ENCODE measurements around the gene NELL1.

Gene NELL1

GRCh38 chr11:21534288-21534687 is 864.9 kb downstream of the NELL1 start:
- FAIRE-seq = no peak

GRCh38 chr11:21537980-21538379 is 868.6 kb downstream of the NELL1 start:
- DNase-seq (ENCODE audit: insufficient read length, low spot score) = no peak
- FAIRE-seq = no peak

More at GRCh38 chr11:21534288-21534687, 864.9 kb downstream of the NELL1 start:
- no peak for DNase-seq (ENCODE audit: insufficient read length, low spot score)

- no peak for FAIRE-seq
Observed at GRCh38 chr11:21541187-21541751, 871.9 kb downstream of the NELL1 start.

GRCh38 chr11:21543901-21544300 is 874.5 kb downstream of the NELL1 start:
- no peak for DNase-seq (ENCODE audit: insufficient read length, low spot score)
- FAIRE-seq = no peak

More at GRCh38 chr11:21541187-21541751, 871.9 kb downstream of the NELL1 start:
- no peak for DNase-seq (ENCODE audit: insufficient read length, low spot score)

GRCh38 chr11:21545699-21546098 is 876.3 kb downstream of the NELL1 start:
- DNase-seq (ENCODE audit: insufficient read length, low spot score) (no peak), FAIRE-seq (no peak)

GRCh38 chr11:21546703-21547102 is 877.3 kb downstream of the NELL1 start:
- DNase-seq (ENCODE audit: insufficient read length, low spot score) = no peak
- FAIRE-seq = no peak

- DNase-seq (ENCODE audit: insufficient read length, low spot score) = no peak
- FAIRE-seq = no peak
Observed at GRCh38 chr11:21552911-21553310, 883.5 kb downstream of the NELL1 start.

GRCh38 chr11:21553795-21554194 is 884.4 kb downstream of the NELL1 start:
- FAIRE-seq = no peak

GRCh38 chr11:21554284-21554683 is 884.9 kb downstream of the NELL1 start:
- no peak for DNase-seq (ENCODE audit: insufficient read length, low spot score)
- no peak for FAIRE-seq

More at GRCh38 chr11:21553795-21554194, 884.4 kb downstream of the NELL1 start:
- no peak for DNase-seq (ENCODE audit: insufficient read length, low spot score)

GRCh38 chr11:21556926-21557325 is 887.5 kb downstream of the NELL1 start:
- no peak for DNase-seq (ENCODE audit: insufficient read length, low spot score)
- FAIRE-seq = no peak

GRCh38 chr11:21560466-21560975 is 891.1 kb downstream of the NELL1 start:
- DNase-seq (ENCODE audit: insufficient read length, low spot score) = no peak

GRCh38 chr11:21561581-21561980 is 892.2 kb downstream of the NELL1 start:
- no peak for DNase-seq (ENCODE audit: insufficient read length, low spot score)
- no peak for FAIRE-seq

More at GRCh38 chr11:21560466-21560975, 891.1 kb downstream of the NELL1 start:
- no peak for FAIRE-seq

GRCh38 chr11:21564095-21564494 is 894.7 kb downstream of the NELL1 start:
- no peak for DNase-seq (ENCODE audit: insufficient read length, low spot score)

GRCh38 chr11:21564833-21565682 is 895.7 kb downstream of the NELL1 start:
- DNase-seq (ENCODE audit: insufficient read length, low spot score) (no peak), FAIRE-seq (no peak)

More at GRCh38 chr11:21564095-21564494, 894.7 kb downstream of the NELL1 start:
- FAIRE-seq = no peak

GRCh38 chr11:21566521-21567117 is 897.2 kb downstream of the NELL1 start:
- DNase-seq (ENCODE audit: insufficient read length, low spot score) = no peak
- FAIRE-seq = no peak

GRCh38 chr11:21567645-21568290 is 898.4 kb downstream of the NELL1 start:
- no peak for FAIRE-seq
- DNase-seq (ENCODE audit: insufficient read length, low spot score) = no peak

- FAIRE-seq (no peak), DNase-seq (ENCODE audit: insufficient read length, low spot score) (no peak)
Observed at GRCh38 chr11:21572210-21572609, 902.8 kb downstream of the NELL1 start.

- FAIRE-seq = no peak
- DNase-seq (ENCODE audit: insufficient read length, low spot score) = no peak
Observed at GRCh38 chr11:21582791-21583190, 913.4 kb downstream of the NELL1 start.

- no peak for DNase-seq (ENCODE audit: insufficient read length, low spot score)
- FAIRE-seq = no peak
Observed at GRCh38 chr11:21588754-21589153, 919.4 kb downstream of the NELL1 start.

GRCh38 chr11:21602699-21603098 is 933.3 kb downstream of the NELL1 start:
- DNase-seq (ENCODE audit: insufficient read length, low spot score) = no peak
- no peak for FAIRE-seq

GRCh38 chr11:21603886-21604285 is 934.5 kb downstream of the NELL1 start:
- FAIRE-seq = no peak

More at GRCh38 chr11:21603886-21604285, 934.5 kb downstream of the NELL1 start:
- DNase-seq (ENCODE audit: insufficient read length, low spot score) = no peak
